HEK293 (cell line): ENCODE results near the gene WNT16.

Source experiments
- CTCF ChIA-PET: fragments of 350-600 bp; formaldehyde crosslinking; extraction: SDS; loops from one replicate; lab custom pipeline; 2021; ENCODE audit warnings: antibody characterized with exemption; lab: Yijun Ruan, JAX
- POLR2A ChIA-PET: fragments of 300-600 bp; formaldehyde crosslinking; extraction: SDS; loops from one replicate; lab custom pipeline; 2020; ENCODE audit warnings: antibody characterized with exemption, inconsistent platforms; lab: Yijun Ruan, JAX
- H3K27ac ChIP-seq: fragments of 200-500 bp; sonication (Bioruptor generic); 2 replicates; pipeline ENCODE4 v1.5.1; 2014; ENCODE audit warnings: low read depth, low read length, control low read depth, inconsistent platforms; ENCODE audit errors: extremely low read depth
- H3K36me3 ChIP-seq, 2 experiments: fragments of 200-500 bp in 1 of 2; sonication (Bioruptor generic) in 1 of 2; 1 replicate in 1 of 2; 2 replicates in 1 of 2; pipeline ENCODE4 v1.5.1; 2014 to 2017; ENCODE audit warnings: inconsistent platforms in 2 of 2, low read length in 2 of 2; ENCODE audit not compliant: control insufficient read depth in 2 of 2, insufficient read depth in 1 of 2
- H3K4me1 ChIP-seq: fragments of 200-500 bp; sonication (Bioruptor generic); 2 replicates; pipeline ENCODE4 v1.5.1; 2014; ENCODE audit warnings: mild to moderate bottlenecking, low read length, inconsistent platforms; ENCODE audit not compliant: control insufficient read depth, insufficient read depth
- H3K4me3 ChIP-seq: 2 replicates; pipeline ENCODE4 v1.5.1; 2011; ENCODE audit warnings: low read depth, mild to moderate bottlenecking, control low read depth, low read length, moderate library complexity
- H3K9me3 ChIP-seq: fragments of 200-500 bp; sonication (Bioruptor generic); 2 replicates; pipeline ENCODE4 v1.5.1; 2014; ENCODE audit warnings: low read depth, low read length, inconsistent platforms; ENCODE audit not compliant: control insufficient read depth, insufficient read depth
- MZF1 ChIP-seq: fragments of 450-650 bp; formaldehyde crosslinking; IDR thresholded peaks from 2 replicates; pipeline ENCODE4 v1.5.1; 2017; ENCODE audit warnings: missing biosample characterization, missing genetic modification characterization, borderline replicate concordance
- TCF7L2 ChIP-seq: IDR thresholded peaks from 2 replicates; pipeline ENCODE4 v1.6.1; 2011; ENCODE audit warnings: low read depth, mild to moderate bottlenecking, inconsistent platforms, low read length, moderate library complexity, borderline replicate concordance
- ZBTB7A ChIP-seq: fragments of 450-650 bp; formaldehyde crosslinking; IDR thresholded peaks from 2 replicates; pipeline ENCODE4 v1.5.1; 2016; ENCODE audit warnings: low read depth, missing biosample characterization, missing genetic modification characterization
- ZNF112 ChIP-seq: fragments of 450-650 bp; formaldehyde crosslinking; IDR thresholded peaks from 2 replicates; pipeline ENCODE4 v1.5.0; 2017; ENCODE audit warnings: missing biosample characterization, missing genetic modification characterization
- ZNF114 ChIP-seq: fragments of 450-650 bp; formaldehyde crosslinking; IDR thresholded peaks from 2 replicates; pipeline ENCODE4 v1.5.0; 2017; ENCODE audit warnings: missing biosample characterization, missing genetic modification characterization
- ZNF132 ChIP-seq: fragments of 450-650 bp; formaldehyde crosslinking; IDR thresholded peaks from 2 replicates; pipeline ENCODE4 v1.5.1; 2017; ENCODE audit warnings: missing biosample characterization, missing genetic modification characterization, borderline replicate concordance
- ZNF366 ChIP-seq: fragments of 450-650 bp; formaldehyde crosslinking; conservative IDR thresholded peaks from 2 replicates; pipeline ENCODE4 v1.5.1; 2016; ENCODE audit warnings: missing biosample characterization, missing genetic modification characterization
- ZNF433 ChIP-seq: fragments of 450-650 bp; formaldehyde crosslinking; IDR thresholded peaks from 2 replicates; pipeline ENCODE4 v1.5.1; 2016; ENCODE audit warnings: missing biosample characterization, missing genetic modification characterization, low read depth
- ZNF510 ChIP-seq: fragments of 450-650 bp; formaldehyde crosslinking; IDR thresholded peaks from 2 replicates; pipeline ENCODE4 v1.5.1; 2018; ENCODE audit warnings: mild to moderate bottlenecking, missing genetic modification characterization, missing biosample characterization; ENCODE audit not compliant: insufficient replicate concordance
- ZNF596 ChIP-seq: fragments of 450-650 bp; IDR thresholded peaks from 2 replicates; pipeline ENCODE4 v1.5.0; 2018; ENCODE audit warnings: missing biosample characterization, mild to moderate bottlenecking, missing genetic modification characterization, moderate library complexity
- ZNF664 ChIP-seq: fragments of 450-650 bp; formaldehyde crosslinking; IDR thresholded peaks from 2 replicates; pipeline ENCODE4 v1.5.1; 2016; ENCODE audit warnings: missing biosample characterization, missing genetic modification characterization
- ZNF792 ChIP-seq: fragments of 450-650 bp; formaldehyde crosslinking; IDR thresholded peaks from 2 replicates; pipeline ENCODE4 v1.5.1; 2016; ENCODE audit warnings: missing biosample characterization, missing genetic modification characterization
- ZNF837 ChIP-seq: fragments of 450-650 bp; formaldehyde crosslinking; IDR thresholded peaks from 2 replicates; pipeline ENCODE4 v1.5.1; 2016; ENCODE audit warnings: missing biosample characterization, missing genetic modification characterization
- TF ChIP-seq, protein P1 (sequence below): fragments of 450-650 bp; formaldehyde crosslinking; conservative IDR thresholded peaks from 2 replicates; pipeline ENCODE4 v1.5.1; 2016; ENCODE audit warnings: low read depth, missing biosample characterization, missing genetic modification characterization
- TF ChIP-seq, protein P2 (sequence below): fragments of 450-650 bp; IDR thresholded peaks from 2 replicates; pipeline ENCODE4 v1.5.1; 2018; ENCODE audit warnings: missing biosample characterization, missing genetic modification characterization
- TF ChIP-seq, protein P3 (sequence below): fragments of 450-650 bp; formaldehyde crosslinking; IDR thresholded peaks from 2 replicates; pipeline ENCODE4 v1.5.1; 2016; ENCODE audit warnings: missing biosample characterization, missing genetic modification characterization
- TF ChIP-seq, protein P4 (sequence below): fragments of 450-650 bp; formaldehyde crosslinking; IDR thresholded peaks from 2 replicates; pipeline ENCODE4 v1.5.1; 2016; ENCODE audit warnings: missing biosample characterization, missing genetic modification characterization
- TF ChIP-seq, protein P5 (sequence below): fragments of 450-650 bp; formaldehyde crosslinking; IDR thresholded peaks from 2 replicates; pipeline ENCODE4 v1.5.1; 2017; ENCODE audit warnings: missing biosample characterization, missing genetic modification characterization
- TF ChIP-seq, protein P6 (sequence below): fragments of 450-650 bp; IDR thresholded peaks from 2 replicates; pipeline ENCODE4 v1.5.1; 2018; ENCODE audit warnings: missing biosample characterization, mild to moderate bottlenecking, missing genetic modification characterization

WNT16 gene

DNA sequence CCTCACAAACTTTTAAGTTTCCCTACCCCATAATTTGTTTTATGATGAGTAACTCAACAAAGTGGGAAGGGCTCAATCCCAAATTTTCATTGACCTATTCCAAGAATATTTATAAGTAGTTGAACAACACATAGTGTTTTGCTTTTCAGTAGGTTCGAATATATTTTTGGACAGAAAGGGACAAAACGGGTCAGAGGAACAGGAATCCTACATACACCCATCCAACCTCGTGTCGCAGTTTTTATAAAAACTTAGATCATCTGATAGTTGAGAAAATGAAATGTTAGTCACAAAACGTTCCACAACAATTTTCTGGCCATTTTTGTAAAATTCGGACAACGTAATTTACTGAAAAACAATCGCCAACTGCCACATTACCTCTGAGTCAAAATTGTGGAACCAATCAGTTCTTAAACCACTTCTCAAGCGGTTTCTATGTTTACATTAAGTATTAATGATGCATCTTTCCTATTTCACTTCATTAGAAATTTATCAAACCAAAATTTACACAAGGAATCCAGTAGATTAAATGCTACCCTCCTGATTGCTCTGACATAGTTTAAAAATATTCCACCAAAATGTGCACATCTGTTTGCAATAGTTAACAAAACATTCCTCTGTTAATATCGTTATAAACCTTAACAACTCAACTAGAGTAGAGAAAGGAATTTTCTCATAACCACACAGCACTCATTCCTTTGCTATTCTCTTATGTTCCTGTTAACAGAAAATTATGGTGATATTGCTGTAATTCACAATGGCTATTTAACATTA, 6.3 kb downstream of the WNT16 start:
- Histone ChIP-seq H3K36me3 (no peaks in the 10 kb centered on the region), H3K27ac (no peak overlapping the region), H3K4me1 (no peaks in the 10 kb centered on the region), H3K4me3 (no peak overlapping the region), H3K9me3 (no peaks in the 10 kb centered on the region)
- CTCF ChIA-PET, result no interaction called here
- TF ChIP-seq, protein P1, sequence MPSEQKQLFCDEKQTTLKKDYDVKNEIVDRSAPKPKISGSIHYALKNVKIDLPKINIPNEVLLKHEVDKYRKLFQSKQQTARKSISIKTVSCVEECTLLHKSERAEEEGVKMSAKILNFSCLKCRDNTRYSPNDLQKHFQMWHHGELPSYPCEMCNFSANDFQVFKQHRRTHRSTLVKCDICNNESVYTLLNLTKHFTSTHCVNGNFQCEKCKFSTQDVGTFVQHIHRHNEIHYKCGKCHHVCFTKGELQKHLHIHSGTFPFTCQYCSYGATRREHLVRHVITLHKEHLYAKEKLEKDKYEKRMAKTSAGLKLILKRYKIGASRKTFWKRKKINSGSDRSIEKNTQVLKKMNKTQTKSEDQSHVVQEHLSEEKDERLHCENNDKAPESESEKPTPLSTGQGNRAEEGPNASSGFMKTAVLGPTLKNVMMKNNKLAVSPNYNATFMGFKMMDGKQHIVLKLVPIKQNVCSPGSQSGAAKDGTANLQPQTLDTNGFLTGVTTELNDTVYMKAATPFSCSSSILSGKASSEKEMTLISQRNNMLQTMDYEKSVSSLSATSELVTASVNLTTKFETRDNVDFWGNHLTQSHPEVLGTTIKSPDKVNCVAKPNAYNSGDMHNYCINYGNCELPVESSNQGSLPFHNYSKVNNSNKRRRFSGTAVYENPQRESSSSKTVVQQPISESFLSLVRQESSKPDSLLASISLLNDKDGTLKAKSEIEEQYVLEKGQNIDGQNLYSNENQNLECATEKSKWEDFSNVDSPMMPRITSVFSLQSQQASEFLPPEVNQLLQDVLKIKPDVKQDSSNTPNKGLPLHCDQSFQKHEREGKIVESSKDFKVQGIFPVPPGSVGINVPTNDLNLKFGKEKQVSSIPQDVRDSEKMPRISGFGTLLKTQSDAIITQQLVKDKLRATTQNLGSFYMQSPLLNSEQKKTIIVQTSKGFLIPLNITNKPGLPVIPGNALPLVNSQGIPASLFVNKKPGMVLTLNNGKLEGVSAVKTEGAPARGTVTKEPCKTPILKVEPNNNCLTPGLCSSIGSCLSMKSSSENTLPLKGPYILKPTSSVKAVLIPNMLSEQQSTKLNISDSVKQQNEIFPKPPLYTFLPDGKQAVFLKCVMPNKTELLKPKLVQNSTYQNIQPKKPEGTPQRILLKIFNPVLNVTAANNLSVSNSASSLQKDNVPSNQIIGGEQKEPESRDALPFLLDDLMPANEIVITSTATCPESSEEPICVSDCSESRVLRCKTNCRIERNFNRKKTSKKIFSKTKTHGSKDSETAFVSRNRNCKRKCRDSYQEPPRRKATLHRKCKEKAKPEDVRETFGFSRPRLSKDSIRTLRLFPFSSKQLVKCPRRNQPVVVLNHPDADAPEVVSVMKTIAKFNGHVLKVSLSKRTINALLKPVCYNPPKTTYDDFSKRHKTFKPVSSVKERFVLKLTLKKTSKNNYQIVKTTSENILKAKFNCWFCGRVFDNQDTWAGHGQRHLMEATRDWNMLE (tag by site-specific recombination), result no peak
- TF ChIP-seq, protein P2, sequence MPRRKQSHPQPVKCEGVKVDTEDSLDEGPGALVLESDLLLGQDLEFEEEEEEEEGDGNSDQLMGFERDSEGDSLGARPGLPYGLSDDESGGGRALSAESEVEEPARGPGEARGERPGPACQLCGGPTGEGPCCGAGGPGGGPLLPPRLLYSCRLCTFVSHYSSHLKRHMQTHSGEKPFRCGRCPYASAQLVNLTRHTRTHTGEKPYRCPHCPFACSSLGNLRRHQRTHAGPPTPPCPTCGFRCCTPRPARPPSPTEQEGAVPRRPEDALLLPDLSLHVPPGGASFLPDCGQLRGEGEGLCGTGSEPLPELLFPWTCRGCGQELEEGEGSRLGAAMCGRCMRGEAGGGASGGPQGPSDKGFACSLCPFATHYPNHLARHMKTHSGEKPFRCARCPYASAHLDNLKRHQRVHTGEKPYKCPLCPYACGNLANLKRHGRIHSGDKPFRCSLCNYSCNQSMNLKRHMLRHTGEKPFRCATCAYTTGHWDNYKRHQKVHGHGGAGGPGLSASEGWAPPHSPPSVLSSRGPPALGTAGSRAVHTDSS (tag by site-specific recombination), result no peak
- TF ChIP-seq, protein P3, sequence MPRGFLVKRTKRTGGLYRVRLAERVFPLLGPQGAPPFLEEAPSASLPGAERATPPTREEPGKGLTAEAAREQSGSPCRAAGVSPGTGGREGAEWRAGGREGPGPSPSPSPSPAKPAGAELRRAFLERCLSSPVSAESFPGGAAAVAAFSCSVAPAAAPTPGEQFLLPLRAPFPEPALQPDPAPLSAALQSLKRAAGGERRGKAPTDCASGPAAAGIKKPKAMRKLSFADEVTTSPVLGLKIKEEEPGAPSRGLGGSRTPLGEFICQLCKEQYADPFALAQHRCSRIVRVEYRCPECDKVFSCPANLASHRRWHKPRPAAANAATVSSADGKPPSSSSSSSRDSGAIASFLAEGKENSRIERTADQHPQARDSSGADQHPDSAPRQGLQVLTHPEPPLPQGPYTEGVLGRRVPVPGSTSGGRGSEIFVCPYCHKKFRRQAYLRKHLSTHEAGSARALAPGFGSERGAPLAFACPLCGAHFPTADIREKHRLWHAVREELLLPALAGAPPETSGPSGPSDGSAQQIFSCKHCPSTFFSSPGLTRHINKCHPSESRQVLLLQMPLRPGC (tag by site-specific recombination), result no peak
- no peak for TF ChIP-seq ZNF792
- no peak for TF ChIP-seq ZNF510
- TF ChIP-seq ZNF596, result no peak
- TF ChIP-seq ZNF114 (tag by site-specific recombination), result no peak
- TF ChIP-seq ZBTB7A (tag by site-specific recombination), result no peak
- TF ChIP-seq ZNF837, result no peak
- TF ChIP-seq ZNF433 (tag by site-specific recombination), result no peak
- TF ChIP-seq, protein P4, sequence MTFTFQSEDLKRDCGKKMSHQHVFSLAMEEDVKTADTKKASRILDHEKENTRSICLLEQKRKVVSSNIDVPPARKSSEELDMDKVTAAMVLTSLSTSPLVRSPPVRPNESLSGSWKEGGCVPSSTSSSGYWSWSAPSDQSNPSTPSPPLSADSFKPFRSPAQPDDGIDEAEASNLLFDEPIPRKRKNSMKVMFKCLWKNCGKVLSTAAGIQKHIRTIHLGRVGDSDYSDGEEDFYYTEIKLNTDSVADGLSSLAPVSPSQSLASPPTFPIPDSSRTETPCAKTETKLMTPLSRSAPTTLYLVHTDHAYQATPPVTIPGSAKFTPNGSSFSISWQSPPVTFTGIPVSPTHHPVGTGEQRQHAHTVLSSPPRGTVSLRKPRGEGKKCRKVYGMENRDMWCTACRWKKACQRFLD (tag by site-specific recombination), result no peak
- no peak for TF ChIP-seq ZNF664 (tag by site-specific recombination)
- TF ChIP-seq ZNF112, result no peak
- POLR2A ChIA-PET, result no interaction called here

DNA sequence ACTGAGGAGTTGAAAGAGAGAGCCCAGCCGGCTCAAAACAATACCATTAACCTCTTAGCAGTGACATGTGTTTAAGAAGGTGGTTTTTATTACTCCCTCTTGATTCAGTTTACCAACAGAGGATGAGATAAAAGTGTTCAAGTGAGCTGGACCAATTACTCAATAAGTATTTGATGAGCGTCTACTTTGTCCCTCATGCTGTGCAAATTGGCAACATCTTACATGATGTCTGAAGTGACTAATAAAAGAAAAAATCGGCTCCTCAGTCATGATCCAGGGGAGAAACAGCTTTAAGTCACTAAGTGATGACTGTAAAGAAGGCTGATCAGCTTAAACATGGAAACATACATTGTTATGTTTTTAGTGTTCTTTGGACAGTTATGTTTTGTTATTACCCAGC, 7.8 kb downstream of the WNT16 start:
- Histone ChIP-seq H3K4me3 (no peak overlapping the region), H3K36me3 (no peaks in the 10 kb centered on the region), H3K4me1 (no peaks in the 10 kb centered on the region), H3K27ac (no peak overlapping the region), H3K9me3 (no peaks in the 10 kb centered on the region)
- ChIA-PET POLR2A (no interaction called here), CTCF (interaction anchor here (0.7 to 1.1 kb wide), 3 partner anchors 19 to 348 kb away, joined by 3 to 4 read pairs (median 4); partner anchors contain the start of gene CPED1)
- TF ChIP-seq, protein P5, sequence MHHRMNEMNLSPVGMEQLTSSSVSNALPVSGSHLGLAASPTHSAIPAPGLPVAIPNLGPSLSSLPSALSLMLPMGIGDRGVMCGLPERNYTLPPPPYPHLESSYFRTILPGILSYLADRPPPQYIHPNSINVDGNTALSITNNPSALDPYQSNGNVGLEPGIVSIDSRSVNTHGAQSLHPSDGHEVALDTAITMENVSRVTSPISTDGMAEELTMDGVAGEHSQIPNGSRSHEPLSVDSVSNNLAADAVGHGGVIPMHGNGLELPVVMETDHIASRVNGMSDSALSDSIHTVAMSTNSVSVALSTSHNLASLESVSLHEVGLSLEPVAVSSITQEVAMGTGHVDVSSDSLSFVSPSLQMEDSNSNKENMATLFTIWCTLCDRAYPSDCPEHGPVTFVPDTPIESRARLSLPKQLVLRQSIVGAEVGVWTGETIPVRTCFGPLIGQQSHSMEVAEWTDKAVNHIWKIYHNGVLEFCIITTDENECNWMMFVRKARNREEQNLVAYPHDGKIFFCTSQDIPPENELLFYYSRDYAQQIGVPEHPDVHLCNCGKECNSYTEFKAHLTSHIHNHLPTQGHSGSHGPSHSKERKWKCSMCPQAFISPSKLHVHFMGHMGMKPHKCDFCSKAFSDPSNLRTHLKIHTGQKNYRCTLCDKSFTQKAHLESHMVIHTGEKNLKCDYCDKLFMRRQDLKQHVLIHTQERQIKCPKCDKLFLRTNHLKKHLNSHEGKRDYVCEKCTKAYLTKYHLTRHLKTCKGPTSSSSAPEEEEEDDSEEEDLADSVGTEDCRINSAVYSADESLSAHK (tag by site-specific recombination), result peak; percentile 72
- TF ChIP-seq, protein P6, sequence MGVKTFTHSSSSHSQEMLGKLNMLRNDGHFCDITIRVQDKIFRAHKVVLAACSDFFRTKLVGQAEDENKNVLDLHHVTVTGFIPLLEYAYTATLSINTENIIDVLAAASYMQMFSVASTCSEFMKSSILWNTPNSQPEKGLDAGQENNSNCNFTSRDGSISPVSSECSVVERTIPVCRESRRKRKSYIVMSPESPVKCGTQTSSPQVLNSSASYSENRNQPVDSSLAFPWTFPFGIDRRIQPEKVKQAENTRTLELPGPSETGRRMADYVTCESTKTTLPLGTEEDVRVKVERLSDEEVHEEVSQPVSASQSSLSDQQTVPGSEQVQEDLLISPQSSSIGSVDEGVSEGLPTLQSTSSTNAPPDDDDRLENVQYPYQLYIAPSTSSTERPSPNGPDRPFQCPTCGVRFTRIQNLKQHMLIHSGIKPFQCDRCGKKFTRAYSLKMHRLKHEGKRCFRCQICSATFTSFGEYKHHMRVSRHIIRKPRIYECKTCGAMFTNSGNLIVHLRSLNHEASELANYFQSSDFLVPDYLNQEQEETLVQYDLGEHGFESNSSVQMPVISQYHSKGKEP (tag by site-specific recombination), result 0 out of 2 replicates have a peak, but pooled peaks have one; percentile 23
- TF ChIP-seq ZNF132 (tag by site-specific recombination), result no peak
- peak; percentile 38; the same call in 1 of the 2 replicates for TF ChIP-seq MZF1 (tag by site-specific recombination)
- peak; percentile 79 for TF ChIP-seq TCF7L2
- TF ChIP-seq ZNF366, result 0 out of 2 replicates have a peak, but pooled peaks have one; percentile 29
